Lower leg skin (tissue), 4 donors: ENCODE data around the gene TMEM242. TPM values are rescaled to one million over a fixed set of nuclear protein-coding genes. Genes with fewer than 3 reads are reported as not detected.

Experiments used
- DNase-seq, 2 donors: peaks; one replicate each; pipeline ENCODE4 v3.0.0-alpha.2; 2019; ENCODE audit warnings: low spot score in 2 of 2
- H3K4me3 ChIP-seq: fragments of 200-600 bp; sonication (generic); 2 replicates; pipeline ENCODE4 v1.5.1; 2017; ENCODE audit warnings: mild to moderate bottlenecking, low read depth; ENCODE audit not compliant: poor library complexity, severe bottlenecking
- POLR2A ChIP-seq, 2 donors: fragments of 450-650 bp; IDR thresholded peaks; one replicate each; pipeline ENCODE4 v1.6.1; 2016 to 2017; ENCODE audit warnings: antibody characterized with exemption in 2 of 2, mild to moderate bottlenecking in 1 of 2, moderate library complexity in 1 of 2
- WGBS, 2 donors: methylation state at CpG; one replicate each; pipeline ENCODE4 v1.1.5; 2018; 5-methylcytosine and 5-hydroxymethylcytosine counted together
- intact Hi-C: fragments of 100-400 bp; cut with DNase I; formaldehyde crosslinking; loops from one replicate; pipeline ENCODE4 v1.15.0; 2023; ENCODE audit warnings: low total_unique reads
- total RNA-seq, 4 donors: library from RNA; depleted of rRNA; stranded (reverse); fragments of >200 nt; gene quantifications; one replicate each; pipeline ENCODE4 v1.1.0, GENCODE V29; 2016
- TF ChIP-seq, protein P1 (sequence below), 3 donors: fragments of 450-650 bp; IDR thresholded peaks; one replicate each; pipeline ENCODE4 v1.5.1; 2016; ENCODE audit warnings: antibody characterized with exemption in 3 of 3, mild to moderate bottlenecking in 3 of 3, moderate library complexity in 2 of 3

The TMEM242 gene
- total RNA-seq, 4 donors from 2014 or later, result 4.5 to 6.7 (median 4.8) TPM

DNA sequence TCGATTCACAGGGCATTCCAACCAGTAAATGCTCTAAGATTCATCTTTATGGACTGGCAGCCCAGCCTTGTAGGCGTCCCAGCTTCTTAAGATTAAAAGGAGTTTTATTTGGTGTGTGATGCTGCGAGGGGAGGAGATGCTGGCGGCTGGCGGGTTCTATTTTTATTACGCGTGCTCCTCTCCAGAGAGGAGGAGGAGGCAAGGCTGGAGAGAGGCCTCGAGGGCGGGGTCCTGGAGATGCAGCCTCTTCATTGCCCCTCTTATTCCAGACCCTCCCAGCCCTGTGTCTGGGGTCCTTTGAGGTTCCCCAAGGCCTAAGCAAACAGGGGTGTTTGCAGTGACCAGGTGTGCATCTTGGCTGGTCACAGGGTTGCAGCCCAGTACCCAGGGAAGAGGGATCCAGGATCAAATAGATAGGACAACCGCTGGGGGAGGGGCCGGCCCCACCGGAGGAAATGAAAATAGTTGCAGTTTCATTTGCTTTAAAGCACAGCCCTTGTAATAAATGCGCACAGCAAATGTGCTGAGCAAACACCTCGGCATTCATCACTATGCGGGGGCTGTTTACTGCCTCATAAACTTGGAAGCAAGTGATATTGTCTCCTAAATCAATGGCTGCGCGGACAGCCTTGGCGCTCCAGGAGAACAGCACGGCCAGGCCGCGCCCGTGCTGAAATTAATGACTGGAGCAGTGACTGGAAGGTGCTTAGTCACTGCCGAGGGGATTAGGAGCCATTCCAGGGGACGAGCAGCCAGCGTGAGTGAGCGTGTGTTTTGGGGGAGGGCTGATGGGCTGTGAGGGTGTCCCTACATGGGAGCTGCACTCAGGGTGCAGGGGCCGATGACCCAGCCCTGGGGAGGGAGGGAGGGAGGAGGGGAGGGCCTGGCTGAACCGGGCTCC, 83.0 kb downstream of the TMEM242 start:
- H3K4me3 ChIP-seq, result no peak overlapping the region
- WGBS, 2 donors, result 12 to 27% methylated on average over 27 to 28 of the region's 28 CpGs
- DNase-seq, result peak; percentile 74 to 94
- TF ChIP-seq, protein P1, sequence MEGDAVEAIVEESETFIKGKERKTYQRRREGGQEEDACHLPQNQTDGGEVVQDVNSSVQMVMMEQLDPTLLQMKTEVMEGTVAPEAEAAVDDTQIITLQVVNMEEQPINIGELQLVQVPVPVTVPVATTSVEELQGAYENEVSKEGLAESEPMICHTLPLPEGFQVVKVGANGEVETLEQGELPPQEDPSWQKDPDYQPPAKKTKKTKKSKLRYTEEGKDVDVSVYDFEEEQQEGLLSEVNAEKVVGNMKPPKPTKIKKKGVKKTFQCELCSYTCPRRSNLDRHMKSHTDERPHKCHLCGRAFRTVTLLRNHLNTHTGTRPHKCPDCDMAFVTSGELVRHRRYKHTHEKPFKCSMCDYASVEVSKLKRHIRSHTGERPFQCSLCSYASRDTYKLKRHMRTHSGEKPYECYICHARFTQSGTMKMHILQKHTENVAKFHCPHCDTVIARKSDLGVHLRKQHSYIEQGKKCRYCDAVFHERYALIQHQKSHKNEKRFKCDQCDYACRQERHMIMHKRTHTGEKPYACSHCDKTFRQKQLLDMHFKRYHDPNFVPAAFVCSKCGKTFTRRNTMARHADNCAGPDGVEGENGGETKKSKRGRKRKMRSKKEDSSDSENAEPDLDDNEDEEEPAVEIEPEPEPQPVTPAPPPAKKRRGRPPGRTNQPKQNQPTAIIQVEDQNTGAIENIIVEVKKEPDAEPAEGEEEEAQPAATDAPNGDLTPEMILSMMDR (IDR thresholded peaks at IDR 0.05), result no peak
- intact Hi-C loops, result loop anchor here (10.0 kb wide), 1 partner anchor 1186 kb away; no protein-coding TSS in a partner anchor

DNA sequence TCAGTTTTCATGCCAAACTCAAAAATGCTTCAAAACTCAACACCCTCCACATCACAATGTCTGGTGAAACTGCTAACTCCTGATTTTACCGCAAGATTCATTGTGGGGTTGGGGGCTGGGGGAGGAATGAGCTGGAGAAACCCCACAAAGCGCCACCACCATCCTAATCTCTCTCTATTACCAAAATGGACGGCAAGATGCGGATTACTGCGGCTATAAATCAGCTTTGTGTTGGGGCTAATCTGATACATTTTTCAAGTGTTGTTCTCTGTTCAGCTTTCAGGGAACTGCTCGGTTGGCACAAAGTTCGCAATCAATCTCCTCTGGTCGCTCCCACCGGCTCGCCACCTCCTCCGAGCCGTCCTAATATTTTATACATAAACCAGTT, 83.7 kb downstream of the TMEM242 start:
- no peak for TF ChIP-seq POLR2A (IDR thresholded peaks at IDR 0.05)
- TF ChIP-seq, protein P1 (IDR thresholded peaks at IDR 0.05), result no peak
- WGBS, 2 donors, result 58 to 66% methylated on average over 12 of the region's 12 CpGs
- H3K4me3 ChIP-seq, result no peak overlapping the region
- DNase-seq, result no peak
- intact Hi-C loops, result loop anchor here (10.0 kb wide), 1 partner anchor 1185 kb away; no protein-coding TSS in a partner anchor

Other genes with a start within 250 kb of the TMEM242 start
- 1 to 10 TPM; 4.5 to 8.3 (median 6.1) TPM for gene ZDHHC14, start 57.7 kb upstream of the TMEM242 start, total RNA-seq